Subcutaneous abdominal adipose tissue (tissue), 5 donors: ENCODE measurements around the gene TCIRG1.

Experiments
- H3K27ac ChIP-seq: one replicate; pipeline ENCODE4 v1.7.0; 2013; ENCODE audit warnings: low read depth, mild to moderate bottlenecking, inconsistent platforms, low read length, moderate library complexity
- H3K27me3 ChIP-seq, 5 donors: one replicate each; pipeline ENCODE4 v1.7.0; 2013; ENCODE audit warnings: low read length in 5 of 5, inconsistent platforms in 1 of 5; ENCODE audit not compliant: control insufficient read depth in 5 of 5, insufficient read depth in 4 of 5
- H3K36me3 ChIP-seq, 5 donors: one replicate each; pipeline ENCODE4 v1.7.0; 2013; ENCODE audit warnings: low read length in 5 of 5; ENCODE audit not compliant: control insufficient read depth in 5 of 5, insufficient read depth in 5 of 5
- H3K4me1 ChIP-seq, 5 donors: one replicate each; pipeline ENCODE4 v1.7.0; 2013; ENCODE audit warnings: low read length in 5 of 5, mild to moderate bottlenecking in 3 of 5, moderate library complexity in 1 of 5; ENCODE audit not compliant: control insufficient read depth in 5 of 5, insufficient read depth in 5 of 5
- H3K4me3 ChIP-seq, 5 donors: one replicate each; pipeline ENCODE4 v1.7.0; 2013; ENCODE audit warnings: low read length in 5 of 5, low read depth in 1 of 5
- H3K9ac ChIP-seq, 5 donors: one replicate each; pipeline ENCODE4 v1.7.0; 2013; ENCODE audit warnings: low read length in 5 of 5, mild to moderate bottlenecking in 4 of 5, moderate library complexity in 3 of 5
- H3K9me3 ChIP-seq, 5 donors: one replicate each; pipeline ENCODE4 v1.7.0; 2013; ENCODE audit warnings: low read length in 5 of 5; ENCODE audit not compliant: control insufficient read depth in 5 of 5
- donor health status: healthy.
- donor health status: healthy.
- donor health status: healthy.
- donor health status: healthy.
- donor health status: healthy.

TCIRG1 gene

GRCh38 chr11:68066742-68067141 lies 27.9 kb downstream of the TCIRG1 start:
- no peak overlapping the region for H3K4me3 ChIP-seq
- H3K9ac ChIP-seq: no peak overlapping the region
- H3K36me3 ChIP-seq: peaks cover 15 to 92% (median 77%) of the 10 kb centered on the region in 5 donors

GRCh38 chr11:68067991-68068390 lies 29.2 kb downstream of the TCIRG1 start:
- Histone ChIP-seq H3K9ac (no peak overlapping the region), H3K27ac (no peak overlapping the region), H3K4me1 (peaks cover 0 to 21% (median 10%) of the 10 kb centered on the region in 5 donors), H3K4me3 (no peak overlapping the region), H3K36me3 (peaks cover 15 to 87% (median 72%) of the 10 kb centered on the region in 5 donors), H3K27me3 (no peaks in the 10 kb centered on the region), H3K9me3 (no peaks in the 10 kb centered on the region)

More at GRCh38 chr11:68066742-68067141, 27.9 kb downstream of the TCIRG1 start:
- no peaks in the 10 kb centered on the region for H3K27me3 ChIP-seq
- no peak overlapping the region for H3K27ac ChIP-seq
- H3K4me1 ChIP-seq: peaks cover 0 to 21% (median 10%) of the 10 kb centered on the region in 5 donors
- no peaks in the 10 kb centered on the region for H3K9me3 ChIP-seq

GRCh38 chr11:68071281-68072048 lies 32.6 kb downstream of the TCIRG1 start:
- Histone ChIP-seq H3K4me3 (no peak overlapping the region), H3K9me3 (no peaks in the 10 kb centered on the region), H3K27ac (no peak overlapping the region), H3K4me1 (peaks cover 0 to 9% (median 5%) of the 10 kb centered on the region in 5 donors), H3K9ac (no peak overlapping the region), H3K27me3 (no peaks in the 10 kb centered on the region), H3K36me3 (peaks cover 12 to 77% (median 55%) of the 10 kb centered on the region in 5 donors)

- Histone ChIP-seq H3K36me3 (peaks cover 13 to 53% (median 33%) of the 10 kb centered on the region in 5 donors), H3K27me3 (no peaks in the 10 kb centered on the region), H3K4me3 (no peak overlapping the region), H3K9ac (no peak overlapping the region), H3K4me1 (peaks cover 0 to 11% (median 0%) of the 10 kb centered on the region in 5 donors), H3K9me3 (no peaks in the 10 kb centered on the region), H3K27ac (no peak overlapping the region)
Measured at GRCh38 chr11:68074584-68075352, 35.9 kb downstream of the TCIRG1 start.

GRCh38 chr11:68076371-68077042 lies 37.7 kb downstream of the TCIRG1 start:
- Histone ChIP-seq H3K36me3 (peaks cover 4 to 50% (median 31%) of the 10 kb centered on the region in 5 donors), H3K4me3 (no peak overlapping the region), H3K27me3 (no peaks in the 10 kb centered on the region), H3K4me1 (peaks cover 0 to 10% (median 0%) of the 10 kb centered on the region in 5 donors), H3K27ac (no peak overlapping the region), H3K9me3 (no peaks in the 10 kb centered on the region), H3K9ac (no peak overlapping the region)

GRCh38 chr11:68077617-68078582 lies 39.1 kb downstream of the TCIRG1 start:
- H3K36me3 ChIP-seq: peaks cover 4 to 43% (median 25%) of the 10 kb centered on the region in 5 donors
- no peak overlapping the region for H3K27ac ChIP-seq
- no peaks in the 10 kb centered on the region for H3K9me3 ChIP-seq
- no peaks in the 10 kb centered on the region for H3K27me3 ChIP-seq
- peak overlapping the region in 1 of 5 donors; percentile 20 for H3K9ac ChIP-seq
- no peak overlapping the region for H3K4me3 ChIP-seq
- H3K4me1 ChIP-seq: peaks cover 0 to 10% (median 0%) of the 10 kb centered on the region in 5 donors

- peaks cover 4 to 22% (median 18%) of the 10 kb centered on the region in 5 donors for H3K36me3 ChIP-seq
- H3K4me3 ChIP-seq: no peak overlapping the region
- no peaks in the 10 kb centered on the region for H3K27me3 ChIP-seq
- no peaks in the 10 kb centered on the region for H3K9me3 ChIP-seq
- H3K27ac ChIP-seq: no peak overlapping the region
- peaks cover 0 to 10% (median 0%) of the 10 kb centered on the region in 5 donors for H3K4me1 ChIP-seq
- no peak overlapping the region for H3K9ac ChIP-seq
Measured at GRCh38 chr11:68080860-68081259, 42.0 kb downstream of the TCIRG1 start.

- Histone ChIP-seq H3K36me3 (peaks cover 4 to 22% (median 18%) of the 10 kb centered on the region in 5 donors), H3K4me1 (peaks cover 0 to 10% (median 0%) of the 10 kb centered on the region in 5 donors), H3K4me3 (no peak overlapping the region), H3K27ac (no peak overlapping the region), H3K27me3 (no peaks in the 10 kb centered on the region), H3K9me3 (no peaks in the 10 kb centered on the region), H3K9ac (no peak overlapping the region)
Measured at GRCh38 chr11:68081691-68082090, 42.9 kb downstream of the TCIRG1 start.

- Histone ChIP-seq H3K27ac (no peak overlapping the region), H3K9ac (no peak overlapping the region), H3K4me3 (no peak overlapping the region)
Measured at GRCh38 chr11:68082481-68082880, 43.7 kb downstream of the TCIRG1 start.

More at GRCh38 chr11:68082481-68082880, 43.7 kb downstream of the TCIRG1 start:
- no peaks in the 10 kb centered on the region for H3K27me3 ChIP-seq
- peaks cover 0 to 10% (median 0%) of the 10 kb centered on the region in 5 donors for H3K4me1 ChIP-seq
- peaks cover 4 to 17% (median 16%) of the 10 kb centered on the region in 5 donors for H3K36me3 ChIP-seq
- no peaks in the 10 kb centered on the region for H3K9me3 ChIP-seq
